Aortic smooth muscle cell (primary cell): ENCODE data around the gene DHRS7C. TPM values are rescaled to one million over a fixed set of nuclear protein-coding genes. Genes with fewer than 3 reads are reported as not detected.

Source experiments
- total RNA-seq: library from RNA; depleted of rRNA; stranded (reverse); fragments of >200 nt; gene quantifications from 2 replicates; pipeline ENCODE4 v1.2.3, GENCODE V29; 2014

Gene DHRS7C
- not detected in 2 replicates for total RNA-seq

GRCh38 chr17:9790889-9791876 lies at the start of gene DHRS7C:
DHRS7C (minus strand) TSS chr17:9791592; CDS start chr17:9791284, 308 bp downstream.

GRCh38 chr17:9825641-9826150 lies 34.3 kb upstream of the DHRS7C start, which contains the start of gene GLP2R:
GLP2R (plus strand) TSS chr17:9825924; CDS start chr17:9826064, 140 bp downstream.

GRCh38 chr17:9821921-9822320 lies 30.5 kb upstream of the DHRS7C start, which contains the start of gene GSG1L2:
GSG1L2 (minus strand) TSS chr17:9822079; CDS start chr17:9822071, 8 bp downstream.

Other genes with a start within 250 kb of the DHRS7C start
- 99.2 and 121 TPM in 2 replicates for gene STX8, start 215.8 kb downstream of the DHRS7C start, total RNA-seq
- 0.06 and 0.53 TPM in 2 replicates for gene CFAP52, start 214.9 kb downstream of the DHRS7C start, total RNA-seq
- 0.06 TPM in 1 of 2 replicates, not detected in the other for gene USP43, start 146.1 kb downstream of the DHRS7C start, total RNA-seq
- not detected in 2 replicates for gene GSG1L2, start 30.5 kb upstream of the DHRS7C start, total RNA-seq
- not detected in 2 replicates for gene GLP2R, start 34.3 kb upstream of the DHRS7C start, total RNA-seq
- gene RCVRN, start 113.7 kb upstream of the DHRS7C start, total RNA-seq: not detected in 2 replicates